ENCODE data around the gene ADORA1. TPM values are rescaled to one million over a fixed set of nuclear protein-coding genes. Genes with fewer than 3 reads are reported as not detected.

Gene ADORA1
- total and polyA plus RNA-seq, 2 of the 13 experiments (the other 11 are each of a cell fraction or from before 2014, with no cell fraction given), result 0.11 TPM; not detected in 1

GRCh38 chr1:203095061-203095690 is 32.4 kb upstream of the ADORA1 start:
- in situ Hi-C loops (cut with HindIII; ENCODE audit: extremely low pct_ligation_motif_present, low pct_unique_long_range_greater_than_20kb), result no loop called here

GRCh38 chr1:203096566-203096965 is 31.0 kb upstream of the ADORA1 start:
- POLR2A ChIA-PET, result no interaction called here
- in situ Hi-C loops (cut with HindIII; ENCODE audit: extremely low pct_ligation_motif_present, low pct_unique_long_range_greater_than_20kb), result no loop called here

More at GRCh38 chr1:203095061-203095690, 32.4 kb upstream of the ADORA1 start:
- Histone ChIP-seq H3K27ac (ENCODE audit: extremely low read length, insufficient read depth, low read length) (no peak overlapping the region), H3K79me2 (ENCODE audit: insufficient read depth, low read length) (no peaks in the 10 kb centered on the region), H3K27me3 (ENCODE audit: control insufficient read depth in 1 of 2, insufficient read depth in 2 of 2, low read length in 2 of 2) (no peaks in the 10 kb centered on the region; a peak in 1 of 5 replicates), H3K9me3 (ENCODE audit: low read length) (peaks cover 13% of the 10 kb centered on the region; the same call in 1 of the 2 replicates), H2AFZ (ENCODE audit: low read length) (no peak overlapping the region), H3K4me2 (ENCODE audit: low read depth, low read length) (no peak overlapping the region), H3K36me3 (replicated peaks in 1 of 2; ENCODE audit: control insufficient read depth in 1 of 2, insufficient read depth in 2 of 2, low read length in 2 of 2) (no peaks in the 10 kb centered on the region), H3K9ac (ENCODE audit: insufficient read depth, low read depth, low read length) (no peak overlapping the region), H3K4me3 (replicated peaks in 1 of 3; ENCODE audit: insufficient read depth in 1 of 3, low read depth in 2 of 3, low read length in 3 of 3) (no peak overlapping the region), H4K20me1 (ENCODE audit: insufficient read depth, low read length) (no peaks in the 10 kb centered on the region), H3K4me1 (ENCODE audit: insufficient read depth, low read length) (no peaks in the 10 kb centered on the region)
- POLR2A ChIA-PET, result no interaction called here
- intact Hi-C loops (cut with micrococcal nuclease; ENCODE audit: unreplicated experiment), result no loop called here
- no peak for DNase-seq (ENCODE audit: low spot score)
- 4% methylated on average over 1 of the region's 1 CpG for WGBS (ENCODE audit: low lambda C conversion rate)
- ATAC-seq, result no peak
- no TSS peak for BruUV-seq (replicated peaks)
- FAIRE-seq, result no peak
- CTCF ChIA-PET (ENCODE audit: low intra/inter-chr PET ratio, low total read pairs), result no interaction called here
- TF ChIP-seq ARNT2 (CRISPR knock-in tag; IDR thresholded peaks at IDR 0.05; ENCODE audit: low read depth) (no peak), AHR (CRISPR knock-in tag; IDR thresholded peaks at IDR 0.05) (no peak), ZNF772 (CRISPR knock-in tag; IDR thresholded peaks at IDR 0.05) (no peak), ZNF317 (CRISPR knock-in tag; IDR thresholded peaks at IDR 0.05) (peak; percentile 96), CHD2 (IDR thresholded peaks at IDR 0.05; ENCODE audit: low read depth, low read length) (no peak)

More at GRCh38 chr1:203096566-203096965, 31.0 kb upstream of the ADORA1 start:
- TF ChIP-seq ZNF235 (CRISPR knock-in tag; IDR thresholded peaks at IDR 0.05; ENCODE audit: borderline replicate concordance) (no peak), ZNF720 (CRISPR knock-in tag; IDR thresholded peaks at IDR 0.05) (no peak), SMAD3 (CRISPR knock-in tag; IDR thresholded peaks at IDR 0.05) (no peak), SP2 (CRISPR knock-in tag; IDR thresholded peaks at IDR 0.05) (no peak), ZFP37 (CRISPR knock-in tag; IDR thresholded peaks at IDR 0.05; ENCODE audit: borderline replicate concordance) (no peak), RBM22 (optimal IDR thresholded peaks at IDR 0.05; ENCODE audit: low read length) (no peak), POLR2G (IDR thresholded peaks at IDR 0.05; ENCODE audit: low read depth, low read length) (no peak), ZNF563 (CRISPR knock-in tag; IDR thresholded peaks at IDR 0.05) (no peak), ZNF782 (CRISPR knock-in tag; IDR thresholded peaks at IDR 0.05; ENCODE audit: borderline replicate concordance) (no peak)
- Histone ChIP-seq H2AFZ (ENCODE audit: low read length) (no peak overlapping the region), H3K9ac (ENCODE audit: insufficient read depth, low read depth, low read length) (no peak overlapping the region), H3K27me3 (ENCODE audit: control insufficient read depth in 1 of 2, insufficient read depth in 2 of 2, low read length in 2 of 2) (no peaks in the 10 kb centered on the region; a peak in 1 of 5 replicates), H3K4me2 (ENCODE audit: low read depth, low read length) (no peak overlapping the region), H3K9me3 (ENCODE audit: low read length) (peaks cover 13% of the 10 kb centered on the region; the same call in 1 of the 2 replicates), H3K79me2 (ENCODE audit: insufficient read depth, low read length) (no peaks in the 10 kb centered on the region), H4K20me1 (ENCODE audit: insufficient read depth, low read length) (no peaks in the 10 kb centered on the region), H3K27ac (ENCODE audit: extremely low read length, insufficient read depth, low read length) (no peak overlapping the region), H3K4me3 (replicated peaks in 1 of 3; ENCODE audit: insufficient read depth in 1 of 3, low read depth in 2 of 3, low read length in 3 of 3) (no peak overlapping the region), H3K36me3 (replicated peaks in 1 of 2; ENCODE audit: control insufficient read depth in 1 of 2, insufficient read depth in 2 of 2, low read length in 2 of 2) (no peaks in the 10 kb centered on the region), H3K4me1 (ENCODE audit: insufficient read depth, low read length) (peaks cover under 1% of the 10 kb centered on the region; the same call in 1 of the 2 replicates)
- ATAC-seq, result no peak
- CTCF ChIA-PET (ENCODE audit: low intra/inter-chr PET ratio, low total read pairs), result no interaction called here
- no TSS peak for BruUV-seq (replicated peaks)
- FAIRE-seq, result no peak
- intact Hi-C loops (cut with micrococcal nuclease; ENCODE audit: unreplicated experiment), result no loop called here
- DNase-seq (ENCODE audit: low spot score), result no peak

Data from HepG2 (cell line).